ENCODE results near the gene C4BPA.

C4BPA gene

GRCh38 chr1:207102146-207102545 lies 1.9 kb upstream of the C4BPA start:
- TF ChIP-seq EZH2phosphoT487 (IDR thresholded peaks at IDR 0.05; ENCODE audit: low read depth) (no peak), CTCF (IDR thresholded peaks at IDR 0.05; ENCODE audit: low read depth, low read length) (no peak)
- Histone ChIP-seq H4K20me1 (ENCODE audit: insufficient read depth, low read length) (no peaks in the 10 kb centered on the region), H3K4me2 (ENCODE audit: low read length) (no peak overlapping the region), H3K36me3 (replicated peaks; ENCODE audit: low read depth, low read length) (peaks cover 11% of the 10 kb centered on the region), H3K4me3 (ENCODE audit: low read length) (no peak overlapping the region), H3K9me3 (ENCODE audit: insufficient read depth, low read length) (peaks cover 13% of the 10 kb centered on the region; the same call in 1 of the 2 replicates), H2AFZ (ENCODE audit: low read depth, low read length) (no peak overlapping the region), H3K79me2 (ENCODE audit: low read length) (no peaks in the 10 kb centered on the region), H3K4me1 (ENCODE audit: low read length) (peaks cover 19% of the 10 kb centered on the region), H3K9ac (ENCODE audit: low read length) (no peak overlapping the region), H3K27me3 (ENCODE audit: low read depth, low read length) (peaks cover 10% of the 10 kb centered on the region), H3K27ac (ENCODE audit: low read length) (no peak overlapping the region)

- Histone ChIP-seq H2AFZ (ENCODE audit: low read depth, low read length) (no peak overlapping the region), H3K36me3 (replicated peaks; ENCODE audit: low read depth, low read length) (peaks cover 11% of the 10 kb centered on the region), H3K9me3 (ENCODE audit: insufficient read depth, low read length) (peaks cover 13% of the 10 kb centered on the region; the same call in 1 of the 2 replicates), H3K4me1 (ENCODE audit: low read length) (peaks cover 14% of the 10 kb centered on the region), H3K27me3 (ENCODE audit: low read depth, low read length) (peaks cover 10% of the 10 kb centered on the region), H3K9ac (ENCODE audit: low read length) (no peak overlapping the region), H4K20me1 (ENCODE audit: insufficient read depth, low read length) (no peaks in the 10 kb centered on the region), H3K4me2 (ENCODE audit: low read length) (no peak overlapping the region), H3K27ac (ENCODE audit: low read length) (no peak overlapping the region), H3K79me2 (ENCODE audit: low read length) (no peaks in the 10 kb centered on the region), H3K4me3 (ENCODE audit: low read length) (no peak overlapping the region)
- TF ChIP-seq CTCF (IDR thresholded peaks at IDR 0.05; ENCODE audit: low read depth, low read length) (no peak), EZH2phosphoT487 (IDR thresholded peaks at IDR 0.05; ENCODE audit: low read depth) (no peak)
Observed at GRCh38 chr1:207102659-207103058, 1.4 kb upstream of the C4BPA start.

GRCh38 chr1:207109004-207109403 lies 5.0 kb downstream of the C4BPA start:
- no peaks in the 10 kb centered on the region for H3K27me3 ChIP-seq (ENCODE audit: low read depth, low read length)
- H3K4me1 ChIP-seq (ENCODE audit: low read length): no peaks in the 10 kb centered on the region
- H3K36me3 ChIP-seq (replicated peaks; ENCODE audit: low read depth, low read length): no peaks in the 10 kb centered on the region
- no peaks in the 10 kb centered on the region for H3K9me3 ChIP-seq (ENCODE audit: insufficient read depth, low read length)
- H3K4me2 ChIP-seq (ENCODE audit: low read length): no peak overlapping the region
- no peak overlapping the region for H3K9ac ChIP-seq (ENCODE audit: low read length)
- H3K4me3 ChIP-seq (ENCODE audit: low read length): no peak overlapping the region
- TF ChIP-seq CTCF (IDR thresholded peaks at IDR 0.05; ENCODE audit: low read depth, low read length) (no peak), EZH2phosphoT487 (IDR thresholded peaks at IDR 0.05; ENCODE audit: low read depth) (no peak)
- H3K27ac ChIP-seq (ENCODE audit: low read length): no peak overlapping the region
- no peak overlapping the region for H2AFZ ChIP-seq (ENCODE audit: low read depth, low read length)
- H4K20me1 ChIP-seq (ENCODE audit: insufficient read depth, low read length): no peaks in the 10 kb centered on the region
- H3K79me2 ChIP-seq (ENCODE audit: low read length): no peaks in the 10 kb centered on the region

- Histone ChIP-seq H3K4me3 (ENCODE audit: low read length) (no peak overlapping the region), H3K4me1 (ENCODE audit: low read length) (no peaks in the 10 kb centered on the region), H3K9me3 (ENCODE audit: insufficient read depth, low read length) (no peaks in the 10 kb centered on the region), H3K79me2 (ENCODE audit: low read length) (no peaks in the 10 kb centered on the region), H3K36me3 (replicated peaks; ENCODE audit: low read depth, low read length) (no peaks in the 10 kb centered on the region), H4K20me1 (ENCODE audit: insufficient read depth, low read length) (no peaks in the 10 kb centered on the region), H3K27me3 (ENCODE audit: low read depth, low read length) (no peaks in the 10 kb centered on the region), H3K4me2 (ENCODE audit: low read length) (no peak overlapping the region), H3K27ac (ENCODE audit: low read length) (no peak overlapping the region), H3K9ac (ENCODE audit: low read length) (no peak overlapping the region), H2AFZ (ENCODE audit: low read depth, low read length) (no peak overlapping the region)
- no peak for TF ChIP-seq EZH2phosphoT487 (IDR thresholded peaks at IDR 0.05; ENCODE audit: low read depth)
- no peak for TF ChIP-seq CTCF (IDR thresholded peaks at IDR 0.05; ENCODE audit: low read depth, low read length)
Observed at GRCh38 chr1:207112616-207113296, 8.7 kb downstream of the C4BPA start.
